ENCODE results near the gene SOCS6.
A peak's percentile ranks its signal among the peaks of the same experiment; 100 is the strongest.
"Not testable (repeated sequence)": the region's sequence is repeated elsewhere in the genome, so short reads cannot be mapped to it uniquely, and the experiment has no call there.

SOCS6 gene

GRCh38 chr18:70321616-70322015 is 32.8 kb downstream of the SOCS6 start:
- DNase-seq = no peak

- no peak for DNase-seq
Observed at GRCh38 chr18:70322385-70322784, 33.5 kb downstream of the SOCS6 start.

GRCh38 chr18:70322928-70323327 is 34.1 kb downstream of the SOCS6 start:
- DNase-seq = peak in 3 of 58 donors; percentile 5 to 28 (median 10)

GRCh38 chr18:70324897-70325296 is 36.1 kb downstream of the SOCS6 start:
- no peak for DNase-seq

GRCh38 chr18:70326255-70326654 is 37.4 kb downstream of the SOCS6 start:
- no peak for DNase-seq

- no peak for DNase-seq
Observed at GRCh38 chr18:70328169-70328568, 39.3 kb downstream of the SOCS6 start.

GRCh38 chr18:70329071-70329470 is 40.2 kb downstream of the SOCS6 start:
- DNase-seq = no peak

- no peak for DNase-seq
Observed at GRCh38 chr18:70330887-70331286, 42.0 kb downstream of the SOCS6 start.

- peak in 2 of 58 donors; percentile 6 to 9 for DNase-seq
Observed at GRCh38 chr18:70331456-70332097, 42.7 kb downstream of the SOCS6 start.

GRCh38 chr18:70332694-70333093 is 43.8 kb downstream of the SOCS6 start:
- DNase-seq = no peak

- no peak for DNase-seq
Observed at GRCh38 chr18:70333316-70333715, 44.5 kb downstream of the SOCS6 start.

- DNase-seq = no peak
Observed at GRCh38 chr18:70333757-70334156, 44.9 kb downstream of the SOCS6 start.

- no peak for DNase-seq
Observed at GRCh38 chr18:70334264-70334663, 45.4 kb downstream of the SOCS6 start.

- no peak for DNase-seq
Observed at GRCh38 chr18:70334728-70335329, 46.0 kb downstream of the SOCS6 start.

GRCh38 chr18:70335892-70336726 is 47.3 kb downstream of the SOCS6 start:
- DNase-seq = no peak

GRCh38 chr18:70337139-70337972 is 48.5 kb downstream of the SOCS6 start:
- peak in 1 of 58 donors; percentile 7 for DNase-seq

GRCh38 chr18:70338890-70339289 is 50.0 kb downstream of the SOCS6 start:
- DNase-seq = no peak

- no peak for DNase-seq
Observed at GRCh38 chr18:70339915-70340314, 51.1 kb downstream of the SOCS6 start.

- DNase-seq = not testable (repeated sequence)
Observed at GRCh38 chr18:70348481-70348880, 59.6 kb downstream of the SOCS6 start.

- DNase-seq = no peak
Observed at GRCh38 chr18:70349316-70349715, 60.5 kb downstream of the SOCS6 start.

GRCh38 chr18:70354080-70354479 is 65.2 kb downstream of the SOCS6 start:
- DNase-seq = no peak
